HG03378 (cell line): ENCODE measurements around the gene GPATCH2.
"Not testable (repeated sequence)": the region's sequence is repeated elsewhere in the genome, so short reads cannot be mapped to it uniquely, and the experiment has no call there.

Experiments
- ATAC-seq: cut with Tn5 transposase; IDR thresholded peaks from one replicate; pipeline ENCODE4 v1.9.1; 2021; ENCODE audit warnings: mild to moderate bottlenecking, moderate library complexity; ENCODE audit not compliant: unreplicated experiment

Gene GPATCH2

DNA sequence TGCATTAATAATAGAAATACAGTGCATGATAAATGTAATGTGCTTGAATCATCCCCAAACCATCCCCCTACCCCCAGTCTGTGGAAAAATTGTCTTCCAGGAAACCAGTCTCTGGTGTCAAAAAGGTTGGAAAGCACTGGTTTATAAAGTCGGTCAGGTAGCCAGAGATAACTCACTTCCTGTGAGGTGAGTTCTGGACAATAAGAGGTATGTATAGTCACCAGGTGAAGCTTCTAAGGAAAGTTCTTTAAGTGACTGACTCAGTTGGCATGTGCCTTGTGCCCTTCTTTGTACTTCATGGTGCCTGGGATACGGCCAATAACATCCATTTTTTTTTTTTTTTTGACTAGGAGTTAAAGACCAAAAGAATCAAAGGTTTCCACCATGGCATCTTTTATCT is 103.7 kb downstream of the GPATCH2 start:
- ATAC-seq: no peak

DNA sequence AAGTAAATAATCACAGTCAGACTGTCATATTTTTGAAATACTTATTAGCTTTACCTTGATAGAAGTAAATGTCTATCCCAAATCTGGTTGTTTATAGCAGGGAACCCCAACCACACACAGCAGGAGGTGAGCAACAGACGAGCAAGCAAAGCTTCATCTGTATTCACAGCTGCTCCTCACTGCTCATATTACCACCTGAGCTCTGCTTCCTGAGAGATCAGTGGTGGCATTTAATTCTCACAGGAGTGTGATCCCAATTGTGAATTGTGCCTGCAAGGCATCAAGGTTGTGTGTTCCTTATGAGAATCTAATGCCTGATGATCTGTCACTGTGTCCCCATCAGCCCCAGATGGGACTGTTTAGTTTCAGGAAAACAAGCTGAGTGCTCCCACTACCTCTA is 104.3 kb downstream of the GPATCH2 start:
- no peak for ATAC-seq

DNA sequence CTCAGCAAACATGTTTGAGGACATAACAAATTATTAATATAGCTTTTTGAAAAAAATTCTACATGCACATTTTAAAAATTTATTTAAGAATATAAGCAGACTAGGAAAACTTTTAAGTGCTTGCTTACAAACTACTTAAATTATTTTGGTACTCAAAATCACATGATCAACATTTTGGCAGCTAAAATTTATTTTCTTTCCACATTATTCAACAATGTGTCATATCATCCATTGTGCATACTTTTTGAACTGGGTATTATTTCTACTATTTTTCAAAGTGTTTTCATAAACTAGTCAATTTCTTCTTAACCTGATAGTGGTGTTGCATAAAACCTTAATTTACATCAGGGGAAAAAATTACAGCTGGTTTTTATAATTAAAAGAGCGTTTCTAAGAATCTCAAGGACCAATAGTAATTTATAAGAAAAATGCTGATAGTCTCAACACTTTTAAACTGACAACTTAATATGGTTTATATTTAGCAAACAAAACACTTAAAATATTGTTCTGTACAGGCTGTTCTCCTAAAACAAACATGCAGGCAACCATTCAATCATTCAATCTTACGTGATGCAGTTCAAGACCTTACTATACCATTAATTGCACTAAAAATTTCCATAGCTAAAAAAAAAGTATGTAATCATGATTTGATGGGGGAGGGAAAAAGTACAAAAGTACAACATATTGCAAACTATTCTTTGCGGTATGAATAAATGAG is 105.0 kb downstream of the GPATCH2 start:
- no peak for ATAC-seq

DNA sequence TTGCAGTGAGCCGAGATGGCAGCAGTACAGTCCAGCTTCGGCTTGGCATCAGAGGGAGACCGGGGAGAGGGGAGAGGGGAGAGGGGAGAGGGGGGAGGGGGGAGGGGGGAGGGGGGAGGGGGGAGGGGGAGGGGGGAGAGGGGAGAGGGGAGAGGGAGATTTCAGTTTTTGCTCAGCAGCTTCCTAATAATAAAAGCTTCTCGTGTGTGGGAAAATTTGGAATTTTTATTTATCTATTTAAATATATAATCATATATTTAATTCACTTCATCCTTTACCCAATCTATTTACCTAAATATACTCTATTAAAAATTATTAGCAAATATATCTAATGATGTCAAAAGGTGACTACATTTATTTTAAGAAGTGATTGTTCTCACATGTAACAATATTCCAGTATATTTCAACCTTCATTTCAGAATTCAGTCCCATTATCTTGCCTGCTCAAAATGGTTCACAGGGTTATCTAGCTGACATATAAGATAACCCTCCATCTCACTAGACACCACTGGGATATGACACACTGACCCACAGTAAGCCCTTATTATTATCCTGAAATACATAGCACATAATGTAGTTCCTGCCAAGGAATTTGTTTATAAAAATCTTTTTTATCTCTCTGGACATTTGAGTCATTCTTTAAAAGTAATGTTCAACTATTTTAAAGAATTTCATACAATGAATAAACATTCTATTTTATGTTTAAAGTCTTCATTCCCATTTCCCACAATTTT is 105.9 kb downstream of the GPATCH2 start:
- no peak for ATAC-seq

DNA sequence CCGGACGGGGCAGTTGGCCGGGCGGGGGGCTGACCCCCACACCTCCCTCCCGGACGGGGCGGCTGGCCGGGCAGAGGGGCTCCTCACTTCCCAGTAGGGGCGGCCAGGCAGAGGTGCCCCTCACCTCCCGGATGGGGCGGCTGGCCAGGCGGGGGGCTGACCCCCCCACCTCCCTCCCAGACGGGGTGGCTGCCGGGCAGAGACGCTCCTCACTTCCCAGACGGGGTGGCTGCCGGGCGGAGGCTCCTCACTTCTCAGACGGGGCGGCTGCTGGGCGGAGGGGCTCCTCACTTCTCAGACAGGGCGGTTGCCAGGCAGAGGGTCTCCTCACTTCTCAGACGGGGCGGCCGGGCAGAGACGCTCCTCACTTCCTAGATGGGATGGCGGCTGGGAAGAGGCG is 107.0 kb downstream of the GPATCH2 start:
- ATAC-seq: not testable (repeated sequence)

DNA sequence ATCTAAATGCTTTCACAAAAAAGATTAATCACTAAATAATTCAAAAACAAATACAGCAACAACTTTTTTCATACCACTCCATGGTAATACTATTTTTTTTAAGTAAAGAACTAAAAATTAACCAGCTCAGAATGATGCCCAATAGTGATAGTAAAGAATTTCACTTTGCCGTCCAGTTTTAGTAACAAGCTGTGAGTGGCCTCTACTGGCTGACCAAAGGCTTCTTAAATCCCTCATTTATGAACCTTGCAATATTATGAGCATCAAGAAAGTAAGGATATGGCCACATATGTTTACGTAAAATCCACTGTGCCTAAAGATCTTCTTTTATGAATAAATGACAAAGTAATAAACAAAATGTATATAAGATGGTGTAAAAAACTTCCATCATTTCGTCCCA is 108.6 kb downstream of the GPATCH2 start:
- no peak for ATAC-seq

DNA sequence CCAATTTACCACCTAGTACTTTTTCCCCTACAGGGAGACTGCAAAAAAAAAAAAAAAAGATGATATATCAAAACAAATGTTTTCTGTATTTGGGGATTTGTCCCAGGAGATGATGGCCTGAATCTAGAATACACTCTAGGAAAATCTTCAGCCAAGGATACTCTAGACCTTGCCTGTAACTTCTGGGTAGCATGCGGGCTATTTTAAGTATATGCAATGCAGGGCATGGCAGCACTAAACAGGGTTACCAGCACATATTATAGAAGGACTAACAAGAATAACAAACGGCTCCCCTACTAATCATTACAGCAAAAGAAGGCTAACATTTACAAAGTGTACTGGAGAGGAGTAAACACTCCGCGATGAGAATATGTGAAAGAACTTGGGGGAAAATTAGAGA is 109.6 kb downstream of the GPATCH2 start:
- no peak for ATAC-seq

DNA sequence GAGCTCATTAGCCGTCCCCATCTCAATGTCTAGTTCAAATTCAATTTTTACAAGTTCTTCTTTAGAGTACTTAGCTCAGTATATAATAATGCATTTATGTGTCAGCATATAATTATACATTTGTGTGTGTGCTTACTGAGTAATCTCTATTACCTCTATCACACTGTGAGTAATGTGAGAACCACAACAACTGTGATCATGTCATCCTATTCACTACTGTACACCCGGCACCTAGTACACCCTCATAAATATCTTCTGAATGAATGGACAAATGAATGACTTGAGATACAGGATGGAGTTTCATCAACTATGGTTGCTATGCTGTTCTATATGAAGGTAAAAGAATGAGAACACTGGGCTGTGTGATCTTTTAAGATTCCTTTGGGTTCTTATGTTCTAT is 124.0 kb downstream of the GPATCH2 start:
- ATAC-seq: no peak

DNA sequence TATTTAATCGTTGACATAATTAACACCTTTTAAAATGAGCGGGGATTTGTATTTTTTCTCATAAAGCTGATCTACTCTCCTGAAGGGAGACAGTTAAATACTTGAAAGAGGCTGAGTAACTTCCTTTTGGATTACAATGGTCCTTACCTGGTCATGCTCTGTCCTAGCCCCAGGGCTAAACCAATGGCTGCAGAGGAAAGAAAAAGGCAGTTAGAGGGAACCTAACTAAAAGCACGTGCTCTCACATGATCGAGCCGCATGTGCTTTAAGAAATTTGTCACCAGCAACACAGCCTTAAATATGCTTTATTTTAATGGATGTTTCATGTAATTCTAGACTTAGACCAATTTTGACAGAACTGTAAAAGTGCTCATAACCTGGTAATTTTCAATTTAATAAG is 132.7 kb downstream of the GPATCH2 start:
- ATAC-seq: no peak

DNA sequence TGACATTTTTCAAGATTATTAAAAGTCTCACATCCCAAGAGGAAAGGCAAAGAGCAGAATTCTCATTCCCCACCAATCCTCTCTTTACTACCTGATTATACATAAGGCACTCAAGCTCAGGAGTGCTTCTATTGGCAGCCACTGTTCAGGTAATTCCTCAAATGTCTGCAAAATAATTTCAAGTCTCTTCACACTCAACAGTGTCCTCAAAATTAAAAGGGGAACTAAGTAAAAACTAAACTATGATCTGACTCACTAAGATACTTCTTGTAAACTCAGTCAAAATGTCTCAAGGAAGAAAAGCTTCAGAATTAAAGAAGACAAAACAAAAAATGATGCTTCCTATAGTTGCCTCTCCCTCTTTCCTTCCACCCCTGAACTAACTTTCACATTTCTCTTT is 135.6 kb downstream of the GPATCH2 start:
- peak; percentile 95 for ATAC-seq

DNA sequence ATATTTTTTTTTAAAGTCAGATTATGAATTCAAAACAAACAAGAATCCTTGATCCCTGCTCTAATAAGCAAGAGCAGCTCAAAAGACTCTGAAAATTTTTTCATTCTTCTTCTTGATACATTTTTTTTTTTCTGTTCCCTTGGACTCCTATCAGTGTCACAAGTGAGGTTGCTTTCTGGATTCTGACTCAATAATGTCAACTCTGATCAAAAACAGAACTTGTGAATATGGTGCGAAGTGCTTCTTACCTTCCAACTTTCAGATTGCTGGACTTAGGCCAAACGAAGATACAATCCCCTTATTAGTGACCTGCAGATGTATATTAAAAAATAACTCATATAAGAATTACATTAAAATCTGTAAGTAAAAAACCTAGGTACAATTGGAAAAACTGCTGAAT is 136.1 kb downstream of the GPATCH2 start:
- peak; percentile 74 for ATAC-seq

DNA sequence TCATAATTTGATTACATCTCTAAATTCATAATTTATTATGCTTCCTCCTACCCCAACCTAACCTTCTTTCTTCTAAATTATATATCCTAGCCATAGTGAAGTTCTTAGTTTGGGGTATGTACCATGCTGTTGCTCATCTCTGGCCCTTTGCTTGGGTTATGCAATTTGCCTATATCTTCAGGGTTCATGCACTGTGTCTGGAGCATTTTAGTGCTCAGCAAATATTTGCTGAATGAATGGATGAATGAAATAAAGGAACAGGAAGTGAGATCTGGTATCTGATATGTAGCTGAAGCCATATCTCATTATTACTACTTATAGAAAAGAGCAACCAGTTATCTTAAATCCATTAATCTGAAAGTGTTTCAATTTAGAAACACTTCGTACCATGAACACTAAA is 137.6 kb downstream of the GPATCH2 start:
- no peak for ATAC-seq

DNA sequence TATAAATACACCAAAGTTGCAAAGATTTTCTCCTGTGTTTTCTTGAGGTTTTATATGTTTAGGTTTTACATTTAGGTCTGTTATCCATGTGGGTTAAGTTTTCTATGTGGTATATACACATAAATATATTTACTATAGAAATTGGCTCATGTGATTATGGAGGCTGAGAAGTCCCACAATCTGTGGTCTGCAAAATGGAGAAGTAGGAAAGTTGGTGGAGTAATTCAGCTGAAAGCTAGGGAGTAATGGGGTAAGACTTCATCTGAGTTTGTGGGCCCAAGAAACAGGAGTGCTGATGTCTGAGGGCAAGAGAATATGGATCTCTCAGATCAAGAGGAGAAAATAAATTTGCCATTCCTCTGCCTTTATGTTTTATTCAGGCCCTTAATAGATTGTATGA is 146.0 kb downstream of the GPATCH2 start:
- no peak for ATAC-seq

DNA sequence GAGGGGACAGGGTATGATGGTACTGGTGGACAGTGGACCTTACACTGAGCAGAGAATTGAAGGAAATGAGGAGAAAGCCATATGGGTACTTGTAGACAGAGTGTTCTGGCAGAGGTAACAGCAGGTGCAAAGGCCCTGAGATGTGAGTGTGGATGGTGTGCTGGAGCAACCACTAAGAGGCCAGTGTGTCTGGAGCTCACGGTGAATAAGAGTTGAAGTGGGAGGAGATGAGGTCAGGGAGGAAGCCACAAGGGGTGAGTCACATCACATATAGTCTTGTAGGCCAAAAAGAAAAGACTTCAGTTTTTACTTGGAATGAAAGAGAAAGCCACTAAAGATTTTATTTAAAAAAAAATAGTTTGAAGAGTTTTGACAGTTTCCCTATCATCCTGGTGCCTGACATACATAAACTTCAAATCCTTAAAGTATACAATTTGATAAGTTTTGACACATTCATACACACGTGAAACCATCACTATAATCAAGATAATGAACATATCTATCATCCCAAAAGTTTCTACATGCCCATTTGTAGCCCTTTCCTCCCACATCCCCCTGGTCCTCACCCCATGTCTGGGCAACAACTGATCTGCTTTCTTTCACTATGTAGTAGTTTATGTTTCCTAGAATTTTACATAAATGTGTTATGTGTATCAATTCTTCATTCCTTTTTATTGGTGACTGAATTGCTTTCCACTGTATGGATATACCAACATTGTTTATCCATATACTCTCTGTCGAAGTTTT is 148.4 kb downstream of the GPATCH2 start:
- peak; percentile 99 for ATAC-seq

DNA sequence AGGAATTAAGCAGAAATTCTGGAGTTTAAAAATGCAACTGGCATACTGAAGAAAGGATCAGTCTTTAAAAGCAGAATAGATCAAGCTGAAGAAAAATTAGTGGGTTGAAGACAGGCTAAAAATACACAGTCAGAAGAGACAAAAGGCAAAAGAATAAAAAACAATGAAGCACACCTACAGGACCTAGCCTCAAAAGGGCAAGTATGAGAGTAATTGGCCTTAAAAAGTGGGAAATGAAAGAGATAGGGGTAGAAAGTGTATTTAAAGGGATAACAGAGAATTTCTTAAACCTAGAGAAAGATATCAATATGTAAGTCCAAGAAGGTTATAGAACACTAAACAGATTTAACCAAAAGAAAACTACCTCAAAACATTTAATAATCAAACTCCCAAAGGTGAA is 152.4 kb downstream of the GPATCH2 start:
- ATAC-seq: no peak

DNA sequence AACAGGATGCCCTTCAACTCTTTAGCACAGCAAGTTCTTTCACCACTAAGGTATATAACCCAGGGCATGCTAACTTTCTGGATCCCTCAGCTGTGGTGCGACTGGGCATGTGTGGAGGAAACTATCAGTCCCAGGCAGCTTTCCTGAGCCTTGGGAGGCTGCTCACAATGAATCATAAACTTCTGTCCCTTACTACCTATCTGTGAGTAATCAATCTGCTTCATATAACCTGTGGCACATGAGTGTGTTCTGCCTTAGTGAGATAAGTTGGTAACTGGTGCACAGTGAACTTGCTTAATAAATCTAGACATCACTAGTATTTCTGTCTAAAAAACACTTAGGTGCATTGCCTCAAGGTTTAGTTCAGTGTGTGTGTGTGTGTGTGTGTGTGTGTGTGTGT is 158.0 kb downstream of the GPATCH2 start:
- ATAC-seq: no peak

DNA sequence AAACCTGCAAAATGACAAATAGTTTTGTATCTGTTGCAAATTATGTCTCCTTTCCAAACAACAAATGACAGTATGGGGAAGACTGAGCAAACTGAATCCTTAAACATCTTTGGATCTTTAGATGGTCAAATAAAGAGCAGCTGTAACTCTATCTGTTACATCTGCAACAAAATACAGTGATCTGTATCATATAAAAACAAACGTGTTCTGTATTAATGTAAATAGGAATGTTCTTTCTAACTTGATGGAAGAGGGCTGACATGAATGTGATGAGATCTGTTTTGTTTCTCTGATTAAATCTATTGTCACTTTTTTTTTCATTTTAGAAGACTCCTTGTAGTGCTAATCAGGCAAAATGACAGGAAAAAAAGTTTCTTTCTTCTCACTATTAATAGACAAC is 159.5 kb downstream of the GPATCH2 start:
- no peak for ATAC-seq

DNA sequence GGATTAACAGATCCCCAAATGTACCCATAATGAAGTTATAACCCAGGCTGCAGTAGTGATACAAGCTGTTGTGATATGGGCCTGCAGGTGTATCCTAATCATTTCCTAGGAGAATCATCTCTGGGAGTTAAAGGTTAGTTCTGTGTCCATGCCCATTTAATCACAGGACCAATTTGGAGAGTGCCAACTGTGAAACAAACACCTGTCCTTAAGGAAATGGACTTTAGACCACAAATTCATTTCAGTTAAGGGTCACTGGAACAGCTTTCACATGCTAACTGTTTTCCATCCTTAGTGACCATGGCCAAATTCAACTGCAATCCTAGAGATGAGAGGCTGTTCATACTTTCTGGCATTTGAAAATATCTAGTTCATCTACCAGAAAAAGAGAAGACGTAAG is 160.9 kb downstream of the GPATCH2 start:
- ATAC-seq: no peak

DNA sequence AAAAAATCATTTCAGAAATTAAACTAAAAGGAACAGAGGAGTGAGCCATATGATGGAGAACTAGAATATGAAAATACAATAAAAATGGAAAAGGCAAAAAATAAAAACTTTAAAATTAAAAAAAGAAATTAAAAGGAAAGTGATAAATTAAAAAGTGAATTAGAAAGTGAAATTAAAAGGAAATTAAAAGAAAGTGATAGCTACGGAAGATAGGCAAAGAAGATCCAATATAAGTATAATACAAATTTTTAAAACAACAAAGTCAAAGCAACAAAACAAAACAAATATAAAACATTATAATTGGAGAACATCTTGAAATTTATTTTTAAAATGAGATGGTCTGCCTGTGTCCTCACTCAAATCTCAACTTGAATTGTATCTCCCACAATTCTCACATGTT is 165.8 kb downstream of the GPATCH2 start:
- ATAC-seq: no peak

DNA sequence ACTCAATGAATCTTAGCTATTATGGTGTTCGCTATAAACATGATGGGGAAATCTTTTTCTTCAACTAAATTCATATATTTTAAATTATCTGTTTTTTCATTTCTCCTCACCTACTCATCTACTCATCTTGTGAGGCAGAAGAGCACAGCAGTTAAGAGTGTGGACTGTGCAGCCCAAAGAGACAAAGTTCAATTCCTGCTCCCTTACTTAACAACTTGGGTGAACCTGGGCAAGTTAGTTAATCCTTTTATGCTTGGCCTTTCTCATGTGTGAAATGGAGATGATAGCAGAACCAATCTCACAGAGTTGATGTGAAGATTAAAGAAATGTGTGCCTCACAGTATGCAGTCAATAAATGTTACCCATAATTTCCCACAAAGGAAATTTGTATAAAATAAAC is 168.2 kb downstream of the GPATCH2 start:
- no peak for ATAC-seq

DNA sequence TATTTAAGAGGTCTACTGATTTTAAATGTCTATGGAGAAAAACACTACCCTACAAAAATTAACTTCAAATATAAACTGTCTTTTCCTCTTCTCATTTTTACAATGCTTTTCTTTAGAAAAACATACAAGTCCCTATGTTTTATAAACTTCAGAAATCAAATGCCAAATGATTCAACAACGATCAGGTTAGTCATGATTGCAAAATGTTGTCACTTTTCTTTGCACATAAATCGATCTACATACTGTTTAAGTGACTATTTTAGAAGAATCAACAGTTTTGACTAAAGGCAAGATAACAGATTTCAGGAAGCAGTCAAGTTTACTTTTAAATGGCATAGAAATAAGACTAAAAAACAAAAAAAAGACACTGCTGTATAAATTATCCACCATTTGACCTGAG is 168.7 kb downstream of the GPATCH2 start:
- ATAC-seq: no peak

DNA sequence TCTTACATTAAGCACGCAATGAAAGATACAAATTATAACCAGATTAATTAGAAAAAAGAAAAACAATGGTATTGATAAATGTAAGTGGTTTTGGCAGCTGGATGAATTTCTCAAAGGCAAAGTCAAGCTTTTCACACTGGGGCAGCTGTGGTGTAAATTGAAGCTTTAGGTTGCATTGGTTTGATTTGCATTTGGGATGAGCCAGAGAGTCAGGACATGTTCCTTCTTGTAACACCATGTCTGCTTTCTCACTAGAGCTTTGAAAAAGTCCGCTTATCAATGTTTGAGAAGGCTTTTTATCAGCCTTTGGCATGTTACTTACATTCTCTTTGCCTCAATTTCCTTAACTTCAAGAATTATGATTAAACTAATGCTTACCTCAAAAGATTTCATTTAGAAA is 173.9 kb downstream of the GPATCH2 start:
- ATAC-seq: no peak
